Parathyroid adenoma (tissue), 2 donors: ENCODE data around the gene SERTAD4.
A peak's percentile ranks its signal among the peaks of the same experiment; 100 is the strongest.
"Not testable (repeated sequence)": the region's sequence is repeated elsewhere in the genome, so short reads cannot be mapped to it uniquely, and the experiment has no call there.

Experiments
- H2AFZ ChIP-seq: fragments of 300-600 bp; sonication (generic); one replicate; pipeline ENCODE4 v1.7.0; 2017; ENCODE audit warnings: antibody characterized with exemption, mild to moderate bottlenecking
- H3K27ac ChIP-seq: fragments of 300-600 bp; sonication (generic); one replicate; pipeline ENCODE4 v1.7.0; 2017
- H3K27me3 ChIP-seq: fragments of 300-600 bp; sonication (generic); one replicate; pipeline ENCODE4 v1.7.0; 2017; ENCODE audit warnings: low read length; ENCODE audit not compliant: control insufficient read depth, insufficient read depth
- H3K36me3 ChIP-seq: fragments of 300-600 bp; sonication (generic); one replicate; pipeline ENCODE4 v1.7.0; 2017; ENCODE audit warnings: low read length; ENCODE audit not compliant: control insufficient read depth, insufficient read depth
- H3K4me1 ChIP-seq: fragments of 300-600 bp; sonication (generic); one replicate; pipeline ENCODE4 v1.7.0; 2017; ENCODE audit warnings: control low read depth
- H3K4me2 ChIP-seq: fragments of 300-600 bp; sonication (generic); one replicate; pipeline ENCODE4 v1.7.0; 2017; ENCODE audit warnings: low read length
- H3K4me3 ChIP-seq: fragments of 300-600 bp; sonication (generic); one replicate; pipeline ENCODE4 v1.7.0; 2017; ENCODE audit warnings: low read depth, low read length
- H3K79me2 ChIP-seq: fragments of 300-600 bp; sonication (generic); one replicate; pipeline ENCODE4 v1.7.0; 2017; ENCODE audit warnings: control low read depth
- H3K9ac ChIP-seq: fragments of 300-600 bp; sonication (generic); one replicate; pipeline ENCODE4 v1.7.0; 2017; ENCODE audit warnings: mild to moderate bottlenecking
- H3K9me3 ChIP-seq: fragments of 300-600 bp; sonication (generic); one replicate; pipeline ENCODE4 v1.7.0; 2017; ENCODE audit warnings: low read length; ENCODE audit not compliant: control insufficient read depth
- TF ChIP-seq, protein P1 (sequence below): fragments of 300-600 bp; sonication (generic); IDR thresholded peaks from one replicate; pipeline ENCODE4 v1.7.0; 2017; ENCODE audit warnings: antibody characterized with exemption, mild to moderate bottlenecking
- donor health status: primary hyperparathyroidism.

SERTAD4 gene

DNA sequence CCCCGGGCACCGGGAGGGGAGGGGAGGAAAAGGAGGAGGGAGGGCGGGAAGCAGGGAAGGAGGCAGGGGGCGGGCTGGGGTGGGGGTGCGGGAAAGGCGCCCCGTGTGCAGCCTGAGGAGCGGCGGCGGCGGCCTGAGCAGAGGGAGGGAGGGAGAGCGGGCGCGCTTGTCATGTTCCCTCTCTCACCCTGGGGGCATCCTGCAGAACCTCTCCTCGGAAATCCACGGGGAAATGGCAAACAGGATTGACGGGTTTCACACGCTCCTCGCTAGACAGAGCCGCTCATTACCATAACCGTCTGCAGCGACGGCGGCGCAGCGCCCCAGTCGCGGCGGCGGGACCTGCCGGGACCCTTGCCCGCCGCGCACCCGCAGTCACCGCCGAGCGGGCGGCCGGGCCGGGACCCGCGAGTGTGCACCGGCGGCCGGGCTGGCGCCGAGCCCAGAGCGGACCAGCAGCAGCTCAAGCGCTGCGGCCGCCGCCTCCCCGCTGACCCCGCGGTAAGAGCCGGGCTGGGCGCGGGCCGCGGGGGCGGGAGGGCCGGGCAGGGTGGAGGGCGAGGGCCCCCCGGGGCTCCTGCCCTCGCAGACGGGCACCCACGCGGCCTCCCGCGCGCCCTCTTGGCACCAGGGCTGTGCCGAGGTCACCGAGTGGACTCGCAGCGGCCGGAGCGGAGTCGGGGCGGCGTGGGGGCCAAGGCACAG lies at the start of gene SERTAD4:
SERTAD4 (plus strand) TSS at position 286 of the 705 bp plus-strand sequence. CDS start 5,165 bp downstream, outside the sequence.
- Histone ChIP-seq H3K4me1 (peaks cover 4% of the 10 kb centered on the region), H3K4me3 (peak within 1 kb of the TSS; percentile 60), H3K9me3 (no peaks in the 10 kb centered on the region), H3K79me2 (no peaks in the 10 kb centered on the region), H3K36me3 (no peaks in the 10 kb centered on the region), H3K4me2 (peak within 1 kb of the TSS; percentile 83), H3K27ac (peak within 1 kb of the TSS; percentile 98), H2AFZ (peak within 1 kb of the TSS; percentile 85), H3K27me3 (no peaks in the 10 kb centered on the region), H3K9ac (peak within 1 kb of the TSS; percentile 61)
- TF ChIP-seq, protein P1, sequence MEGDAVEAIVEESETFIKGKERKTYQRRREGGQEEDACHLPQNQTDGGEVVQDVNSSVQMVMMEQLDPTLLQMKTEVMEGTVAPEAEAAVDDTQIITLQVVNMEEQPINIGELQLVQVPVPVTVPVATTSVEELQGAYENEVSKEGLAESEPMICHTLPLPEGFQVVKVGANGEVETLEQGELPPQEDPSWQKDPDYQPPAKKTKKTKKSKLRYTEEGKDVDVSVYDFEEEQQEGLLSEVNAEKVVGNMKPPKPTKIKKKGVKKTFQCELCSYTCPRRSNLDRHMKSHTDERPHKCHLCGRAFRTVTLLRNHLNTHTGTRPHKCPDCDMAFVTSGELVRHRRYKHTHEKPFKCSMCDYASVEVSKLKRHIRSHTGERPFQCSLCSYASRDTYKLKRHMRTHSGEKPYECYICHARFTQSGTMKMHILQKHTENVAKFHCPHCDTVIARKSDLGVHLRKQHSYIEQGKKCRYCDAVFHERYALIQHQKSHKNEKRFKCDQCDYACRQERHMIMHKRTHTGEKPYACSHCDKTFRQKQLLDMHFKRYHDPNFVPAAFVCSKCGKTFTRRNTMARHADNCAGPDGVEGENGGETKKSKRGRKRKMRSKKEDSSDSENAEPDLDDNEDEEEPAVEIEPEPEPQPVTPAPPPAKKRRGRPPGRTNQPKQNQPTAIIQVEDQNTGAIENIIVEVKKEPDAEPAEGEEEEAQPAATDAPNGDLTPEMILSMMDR: no peak

DNA sequence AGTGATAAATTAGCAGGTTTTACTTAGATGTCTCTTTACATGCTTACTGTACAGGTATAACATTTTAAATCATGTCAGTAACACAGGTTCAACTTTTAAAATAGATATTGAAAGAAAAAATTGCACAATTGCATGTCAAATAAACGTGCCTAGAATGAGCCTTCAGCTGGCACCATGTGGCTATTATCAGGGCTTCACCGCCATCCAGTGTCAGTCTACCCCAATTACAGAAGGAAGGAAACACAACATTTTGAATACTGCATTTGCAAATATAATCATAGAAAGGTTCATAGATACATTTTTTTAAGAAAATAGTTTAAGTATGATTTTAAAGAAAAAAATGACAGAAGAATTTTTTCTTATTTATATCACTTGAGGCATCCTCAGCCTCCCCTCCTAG lies 47.5 kb upstream of the SERTAD4 start:
- TF ChIP-seq, protein P1: no peak
- Histone ChIP-seq H2AFZ (no peak overlapping the region), H3K4me3 (no peak overlapping the region), H3K27me3 (no peaks in the 10 kb centered on the region), H3K9ac (no peak overlapping the region), H3K36me3 (no peaks in the 10 kb centered on the region), H3K4me2 (no peak overlapping the region), H3K79me2 (no peaks in the 10 kb centered on the region), H3K4me1 (no peaks in the 10 kb centered on the region), H3K27ac (no peak overlapping the region), H3K9me3 (no peaks in the 10 kb centered on the region)

DNA sequence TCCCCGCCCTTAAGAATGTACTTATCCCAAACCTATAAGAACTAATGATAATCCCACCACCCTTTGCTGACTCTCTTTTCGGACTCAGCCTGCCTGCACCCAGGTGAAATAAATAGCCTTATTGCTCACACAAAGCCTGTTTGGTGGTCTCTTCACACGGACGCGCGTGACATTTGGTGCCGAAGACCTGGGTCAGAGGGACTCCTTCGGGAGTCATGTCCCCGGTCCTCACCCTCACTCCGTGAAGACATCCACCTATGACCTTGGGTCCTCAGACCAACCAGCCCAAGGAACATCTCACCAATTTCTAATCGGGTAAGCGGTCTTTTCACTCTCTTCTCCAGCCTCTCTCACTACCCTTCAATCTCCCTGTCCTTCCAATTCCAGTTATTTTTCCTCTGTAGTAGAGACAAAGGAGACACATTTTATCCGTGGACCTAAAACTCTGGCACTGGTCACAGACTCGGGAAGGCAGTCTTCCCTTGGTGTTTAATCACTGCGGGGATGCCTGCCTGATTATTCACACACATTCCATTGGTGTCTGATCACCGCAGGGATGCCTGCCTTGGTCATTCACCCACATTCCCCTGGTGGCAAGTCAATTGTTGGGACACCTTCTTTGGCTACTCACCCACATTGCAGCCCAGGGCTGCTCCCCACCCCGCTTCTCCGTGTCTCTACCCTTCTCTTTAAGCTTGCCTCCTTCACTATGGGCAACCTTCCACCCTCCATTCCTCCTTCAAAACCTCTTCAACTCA lies 44.6 kb upstream of the SERTAD4 start:
- H3K27me3 ChIP-seq, H3K79me2 ChIP-seq, H3K9ac ChIP-seq, H2AFZ ChIP-seq, H3K4me1 ChIP-seq, H3K27ac ChIP-seq, H3K4me2 ChIP-seq, H3K9me3 ChIP-seq, H3K4me3 ChIP-seq, H3K36me3 ChIP-seq: not testable (repeated sequence)

DNA sequence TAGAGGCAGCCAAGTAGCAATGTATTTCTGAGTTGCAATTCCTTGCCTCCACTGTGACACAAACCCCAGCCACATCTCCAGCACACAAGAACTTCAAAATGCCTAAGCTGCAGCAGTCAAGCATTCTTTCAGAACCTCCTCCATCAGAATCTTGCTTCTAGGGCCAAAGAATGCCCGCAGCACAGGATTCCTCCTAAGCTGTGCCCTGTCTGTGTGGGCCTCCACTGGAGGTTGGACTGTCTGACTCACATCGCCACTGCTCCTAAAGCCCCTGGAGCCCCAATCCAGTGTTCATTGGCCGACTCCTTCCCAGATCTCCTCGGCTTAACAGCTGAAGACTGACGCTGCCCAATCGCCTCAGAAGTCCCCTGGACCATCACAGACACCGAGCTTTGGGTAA lies 43.2 kb upstream of the SERTAD4 start:
- H3K4me1 ChIP-seq: no peaks in the 10 kb centered on the region
- H3K4me3 ChIP-seq: no peak overlapping the region
- H3K9ac ChIP-seq: no peak overlapping the region
- H3K79me2 ChIP-seq: no peaks in the 10 kb centered on the region
- no peak overlapping the region for H3K4me2 ChIP-seq
- no peaks in the 10 kb centered on the region for H3K36me3 ChIP-seq
- TF ChIP-seq, protein P1: no peak
- no peak overlapping the region for H3K27ac ChIP-seq
- no peaks in the 10 kb centered on the region for H3K27me3 ChIP-seq
- no peaks in the 10 kb centered on the region for H3K9me3 ChIP-seq
- H2AFZ ChIP-seq: no peak overlapping the region

DNA sequence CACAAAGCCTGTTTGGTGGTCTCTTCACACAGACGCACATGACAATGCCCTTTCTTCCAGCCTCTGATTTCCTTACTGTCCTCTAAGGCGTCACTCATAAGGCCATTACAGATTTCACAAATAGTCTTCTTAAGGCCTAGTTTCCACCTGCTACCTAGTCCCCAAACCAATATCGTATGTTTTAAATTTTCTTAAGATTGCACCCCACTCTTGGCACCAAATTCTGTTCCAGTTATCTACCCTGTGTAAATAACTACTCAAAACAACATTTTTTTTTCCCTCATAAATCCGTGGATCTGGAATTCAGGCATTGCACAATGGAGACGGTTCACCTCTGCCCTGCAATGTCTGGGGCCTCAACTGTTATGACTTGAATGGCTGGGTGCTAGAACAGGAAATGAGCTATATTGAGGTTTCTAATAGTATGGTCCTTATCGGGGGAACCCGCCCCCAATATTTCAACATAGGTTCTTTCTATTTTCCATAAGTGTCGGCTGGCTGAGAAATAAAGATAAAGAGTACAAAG lies 36.9 kb upstream of the SERTAD4 start:
- Histone ChIP-seq H3K4me1 (no peaks in the 10 kb centered on the region), H3K27me3 (no peaks in the 10 kb centered on the region), H3K36me3 (no peaks in the 10 kb centered on the region), H3K79me2 (no peaks in the 10 kb centered on the region), H2AFZ (no peak overlapping the region), H3K9ac (no peak overlapping the region), H3K4me2 (no peak overlapping the region), H3K4me3 (no peak overlapping the region), H3K9me3 (no peaks in the 10 kb centered on the region), H3K27ac (no peak overlapping the region)
- TF ChIP-seq, protein P1: no peak

DNA sequence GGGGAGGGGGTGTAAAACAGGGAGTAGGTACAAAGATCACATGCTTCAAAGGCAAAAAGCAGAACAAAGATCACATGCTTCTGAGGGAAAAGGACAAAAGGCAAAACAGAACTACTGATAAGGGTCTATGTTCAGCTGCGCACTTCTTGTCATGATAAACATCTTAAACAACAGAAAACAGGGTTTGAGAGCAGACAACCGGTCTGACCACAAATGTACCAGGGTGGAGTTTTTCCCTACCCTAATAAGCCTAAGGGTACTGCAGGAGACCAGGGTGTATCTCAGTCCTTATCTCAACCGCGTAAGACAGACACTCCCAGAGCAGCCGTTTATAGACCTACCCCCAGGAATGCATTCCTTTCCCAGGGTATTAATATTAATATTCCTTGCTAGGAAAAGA lies 36.3 kb upstream of the SERTAD4 start:
- H3K36me3 ChIP-seq, H2AFZ ChIP-seq, H3K4me1 ChIP-seq: not testable (repeated sequence)

More for the DNA sequence above, 36.3 kb upstream of the SERTAD4 start:
- not testable (repeated sequence) for H3K79me2 ChIP-seq, H3K9me3 ChIP-seq, H3K4me3 ChIP-seq, H3K9ac ChIP-seq, H3K27me3 ChIP-seq, H3K4me2 ChIP-seq, H3K27ac ChIP-seq
